Measurements from ENCODE around the gene NDUFV1. TPM values are rescaled to one million over a fixed set of nuclear protein-coding genes. Genes with fewer than 3 reads are reported as not detected.

The NDUFV1 gene
- total and polyA plus RNA-seq, 7 donors, result 152 to 286 (median 217) TPM

- no peaks in the 10 kb centered on the region for H3K36me3 ChIP-seq
- H3K4me1 ChIP-seq, result no peaks in the 10 kb centered on the region
- no peak overlapping the region for H3K4me3 ChIP-seq
- H3K27me3 ChIP-seq, result peaks cover 0 to 18% (median 0%) of the 10 kb centered on the region in 3 donors
- WGBS, 2 donors, result 76 to 83% methylated on average over 15 of the region's 15 CpGs
- no peak for TF ChIP-seq EP300 (IDR thresholded peaks at IDR 0.05)
- TF ChIP-seq POLR2A (IDR thresholded peaks at IDR 0.05), result no peak
- no peak for TF ChIP-seq POLR2AphosphoS5 (IDR thresholded peaks at IDR 0.05)
- no peak for TF ChIP-seq CTCF (IDR thresholded peaks at IDR 0.05)
- DNase-seq, result no peak
- H3K9me3 ChIP-seq, result no peaks in the 10 kb centered on the region
- intact Hi-C loops (cut with DNase I), result loop anchor here (10.0 kb wide), 1 partner anchor 52 kb away; no protein-coding TSS in a partner anchor
- no peak overlapping the region for H3K27ac ChIP-seq
These were observed 46.5 kb downstream of the NDUFV1 start for GRCh38 chr11:67652965-67653845.

- Histone ChIP-seq H3K27me3 (peaks cover 0 to 12% (median 0%) of the 10 kb centered on the region in 3 donors), H3K4me3 (no peak overlapping the region), H3K36me3 (no peaks in the 10 kb centered on the region), H3K9me3 (no peaks in the 10 kb centered on the region), H3K27ac (no peak overlapping the region), H3K4me1 (no peaks in the 10 kb centered on the region)
- TF ChIP-seq CTCF (IDR thresholded peaks at IDR 0.05) (no peak), EP300 (IDR thresholded peaks at IDR 0.05) (no peak), POLR2A (IDR thresholded peaks at IDR 0.05) (no peak), POLR2AphosphoS5 (IDR thresholded peaks at IDR 0.05) (no peak)
- no peak for DNase-seq
- intact Hi-C loops (cut with DNase I), result loop anchor here (10.0 kb wide), 1 partner anchor 51 kb away; no protein-coding TSS in a partner anchor
- WGBS, 2 donors, result 54 to 78% methylated on average over 9 of the region's 9 CpGs
These were observed 47.5 kb downstream of the NDUFV1 start for GRCh38 chr11:67654225-67654624.

GRCh38 chr11:67656278-67656922 is 49.7 kb downstream of the NDUFV1 start:
- Histone ChIP-seq H3K27me3 (peaks cover 0 to 3% (median 0%) of the 10 kb centered on the region in 3 donors), H3K36me3 (no peaks in the 10 kb centered on the region), H3K4me1 (no peaks in the 10 kb centered on the region), H3K9me3 (no peaks in the 10 kb centered on the region), H3K27ac (no peak overlapping the region), H3K4me3 (no peak overlapping the region)
- intact Hi-C loops (cut with DNase I), result loop anchor here (5.0 to 10.0 kb wide), 2 partner anchors 48 to 84 kb away; no protein-coding TSS in a partner anchor
- 94% methylated on average over 4 of the region's 4 CpGs for WGBS, 2 donors
- no peak for DNase-seq
- no peak for TF ChIP-seq CTCF (IDR thresholded peaks at IDR 0.05)
- no peak for TF ChIP-seq POLR2AphosphoS5 (IDR thresholded peaks at IDR 0.05)
- TF ChIP-seq EP300 (IDR thresholded peaks at IDR 0.05), result no peak
- TF ChIP-seq POLR2A (IDR thresholded peaks at IDR 0.05), result no peak

GRCh38 chr11:67657300-67657699 is 50.6 kb downstream of the NDUFV1 start:
- H3K9me3 ChIP-seq, result no peaks in the 10 kb centered on the region
- H3K27ac ChIP-seq, result no peak overlapping the region
- TF ChIP-seq POLR2AphosphoS5 (IDR thresholded peaks at IDR 0.05) (no peak), POLR2A (IDR thresholded peaks at IDR 0.05) (no peak), CTCF (IDR thresholded peaks at IDR 0.05) (no peak), EP300 (IDR thresholded peaks at IDR 0.05) (no peak)
- no peak for DNase-seq
- intact Hi-C loops (cut with DNase I), result loop anchor here (5.0 to 10.0 kb wide), 2 partner anchors 48 to 85 kb away; no protein-coding TSS in a partner anchor
- 39 to 41% methylated on average over 3 of the region's 3 CpGs for WGBS, 2 donors
- H3K27me3 ChIP-seq, result no peaks in the 10 kb centered on the region
- H3K36me3 ChIP-seq, result no peaks in the 10 kb centered on the region
- no peaks in the 10 kb centered on the region for H3K4me1 ChIP-seq
- no peak overlapping the region for H3K4me3 ChIP-seq

Data from sigmoid colon (tissue), 7 donors.